Heart left ventricle (tissue), 13 donors: ENCODE data around the gene KLK1.

ENCODE experiments used
- POLR2A ChIP-seq, 2 donors: fragments of 450-650 bp; IDR thresholded peaks; one replicate each; pipeline ENCODE4 v1.6.1; 2017; ENCODE audit warnings: antibody characterized with exemption in 2 of 2, mild to moderate bottlenecking in 2 of 2, moderate library complexity in 2 of 2
- TF ChIP-seq, protein P1 (sequence below), 12 donors: fragments of 200-600 bp; sonication (generic) in 4 of 12; IDR thresholded peaks; one replicate each; pipeline versions ENCODE4 v1.5.0 to v1.8.0; 2018 to 2022; ENCODE audit warnings: antibody characterized with exemption in 12 of 12, mild to moderate bottlenecking in 5 of 12
- donor health status: ischemic (EF 13 %, LVEDD 7.1; RV severe dilation, severe dysfunction).
- donor health status: DM: no; HTN: yes; CAD: no.
- donor health status: DM: no; HTN: no; CAD: no.
- donor health status: ischemic (EF 25% LVEDD 6.9; RV normal size, moderate dysfunction).
- donor health status: ischemic (EF 25% LVEDD 5.7; RV mildly dilated, moderate dysfunction).
- donor health status: ischemic (EF 35%, LVEDD 5.7; RV mildly dilated, moderate dysfunction).
- donor health status: nonischemic (EF 11% LVEDD 7.7; RV severe dilation, severe dysfunction).
- donor health status: DM: yes; HTN: yes; CAD: no.
- donor health status: PGD.
- donor health status: ischemic (EF 29% LVEDD 5.4; RV normal size, mild dysfunction).
- donor health status: nonischemic (EF 23%, LVEDD 6.1; RV moderate dilation, normal function).

DNA sequence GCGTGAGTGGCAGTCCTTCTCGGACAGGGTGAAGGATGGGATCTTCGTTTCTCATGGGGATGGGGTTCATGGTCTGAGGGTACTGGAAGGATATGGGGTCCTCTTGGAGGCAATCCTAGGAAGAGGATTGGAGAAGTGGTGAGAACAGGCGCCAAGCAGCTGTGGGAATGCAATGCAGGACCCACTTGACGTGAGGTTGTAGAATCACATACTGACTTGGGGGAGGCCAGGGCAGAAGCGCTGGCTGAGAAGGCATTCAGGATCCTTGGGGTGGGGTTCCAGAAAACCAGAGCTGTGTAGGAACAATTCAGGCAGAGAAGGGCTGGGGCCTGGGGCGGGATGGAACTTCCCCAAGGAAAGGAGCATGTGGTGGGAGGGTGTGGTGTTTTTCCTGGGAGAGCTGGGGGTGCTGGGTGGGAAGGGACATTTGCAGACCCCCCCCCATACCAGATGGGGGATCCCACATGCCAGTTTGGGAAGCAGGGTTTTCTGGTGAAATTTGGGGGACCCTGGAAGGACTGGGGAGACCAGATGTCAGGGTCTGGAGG is 852 bp downstream of the KLK1 start:
- TF ChIP-seq POLR2A (IDR thresholded peaks at IDR 0.05) = no peak
- TF ChIP-seq, protein P1, sequence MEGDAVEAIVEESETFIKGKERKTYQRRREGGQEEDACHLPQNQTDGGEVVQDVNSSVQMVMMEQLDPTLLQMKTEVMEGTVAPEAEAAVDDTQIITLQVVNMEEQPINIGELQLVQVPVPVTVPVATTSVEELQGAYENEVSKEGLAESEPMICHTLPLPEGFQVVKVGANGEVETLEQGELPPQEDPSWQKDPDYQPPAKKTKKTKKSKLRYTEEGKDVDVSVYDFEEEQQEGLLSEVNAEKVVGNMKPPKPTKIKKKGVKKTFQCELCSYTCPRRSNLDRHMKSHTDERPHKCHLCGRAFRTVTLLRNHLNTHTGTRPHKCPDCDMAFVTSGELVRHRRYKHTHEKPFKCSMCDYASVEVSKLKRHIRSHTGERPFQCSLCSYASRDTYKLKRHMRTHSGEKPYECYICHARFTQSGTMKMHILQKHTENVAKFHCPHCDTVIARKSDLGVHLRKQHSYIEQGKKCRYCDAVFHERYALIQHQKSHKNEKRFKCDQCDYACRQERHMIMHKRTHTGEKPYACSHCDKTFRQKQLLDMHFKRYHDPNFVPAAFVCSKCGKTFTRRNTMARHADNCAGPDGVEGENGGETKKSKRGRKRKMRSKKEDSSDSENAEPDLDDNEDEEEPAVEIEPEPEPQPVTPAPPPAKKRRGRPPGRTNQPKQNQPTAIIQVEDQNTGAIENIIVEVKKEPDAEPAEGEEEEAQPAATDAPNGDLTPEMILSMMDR (IDR thresholded peaks at IDR 0.05) = no peak
